Skeletal muscle cell (primary cell): Measurements from ENCODE around the gene KRTAP12-3.
"Not testable (repeated sequence)": the region's sequence is repeated elsewhere in the genome, so short reads cannot be mapped to it uniquely, and the experiment has no call there.

ENCODE experiments used
- DNase-seq: peaks from one replicate; pipeline ENCODE4 v3.0.0-alpha.2; 2010; ENCODE audit warnings: low read depth
- H3K4me3 ChIP-seq: 2 replicates; pipeline ENCODE4 v1.5.1; 2011; ENCODE audit warnings: low read depth, mild to moderate bottlenecking, control low read depth, low read length, moderate library complexity

Gene KRTAP12-3

GRCh38 chr21:44677881-44678280 is 20.1 kb downstream of the KRTAP12-3 start:
- DNase-seq: no peak
- H3K4me3 ChIP-seq: no peak overlapping the region

- no peak for DNase-seq
- no peak overlapping the region for H3K4me3 ChIP-seq
Measured at GRCh38 chr21:44681152-44681551, 23.4 kb downstream of the KRTAP12-3 start.

- DNase-seq: no peak
- H3K4me3 ChIP-seq: no peak within 1 kb of the TSS
Measured at GRCh38 chr21:44681861-44682579, 24.3 kb downstream of the KRTAP12-3 start, which contains the start of gene KRTAP12-1. TSS of gene KRTAP12-1 (minus strand) at chr21:44682163. CDS start at chr21:44682123, 40 bp downstream.

GRCh38 chr21:44682580-44683151 is 24.9 kb downstream of the KRTAP12-3 start:
- no peak overlapping the region for H3K4me3 ChIP-seq
- no peak for DNase-seq

- no peak overlapping the region for H3K4me3 ChIP-seq
- DNase-seq: no peak
Measured at GRCh38 chr21:44684077-44684476, 26.3 kb downstream of the KRTAP12-3 start.

- DNase-seq: no peak
- H3K4me3 ChIP-seq: no peak overlapping the region
Measured at GRCh38 chr21:44684483-44684882, 26.8 kb downstream of the KRTAP12-3 start.

GRCh38 chr21:44685050-44685449 is 27.3 kb downstream of the KRTAP12-3 start:
- DNase-seq, H3K4me3 ChIP-seq: not testable (repeated sequence)

- H3K4me3 ChIP-seq: no peak overlapping the region
- no peak for DNase-seq
Measured at GRCh38 chr21:44686000-44686781, 28.5 kb downstream of the KRTAP12-3 start.

GRCh38 chr21:44686843-44687561 is 29.3 kb downstream of the KRTAP12-3 start:
- no peak overlapping the region for H3K4me3 ChIP-seq
- DNase-seq: no peak

- no peak overlapping the region for H3K4me3 ChIP-seq
- DNase-seq: no peak
Measured at GRCh38 chr21:44687671-44688070, 29.9 kb downstream of the KRTAP12-3 start.

- H3K4me3 ChIP-seq, DNase-seq: not testable (repeated sequence)
Measured at GRCh38 chr21:44689740-44690139, 32.0 kb downstream of the KRTAP12-3 start.

GRCh38 chr21:44691686-44692085 is 34.0 kb downstream of the KRTAP12-3 start:
- DNase-seq: no peak
- H3K4me3 ChIP-seq: no peak overlapping the region

GRCh38 chr21:44692798-44693512 is 35.2 kb downstream of the KRTAP12-3 start:
- no peak for DNase-seq
- no peak overlapping the region for H3K4me3 ChIP-seq

- DNase-seq: no peak
- H3K4me3 ChIP-seq: no peak overlapping the region
Measured at GRCh38 chr21:44694776-44695175, 37.0 kb downstream of the KRTAP12-3 start.

GRCh38 chr21:44695184-44695583 is 37.5 kb downstream of the KRTAP12-3 start:
- no peak overlapping the region for H3K4me3 ChIP-seq
- DNase-seq: no peak

GRCh38 chr21:44695641-44696040 is 37.9 kb downstream of the KRTAP12-3 start:
- DNase-seq: no peak
- H3K4me3 ChIP-seq: no peak overlapping the region

GRCh38 chr21:44696572-44696971 is 38.8 kb downstream of the KRTAP12-3 start:
- no peak overlapping the region for H3K4me3 ChIP-seq
- DNase-seq: no peak

GRCh38 chr21:44697172-44697810 is 39.6 kb downstream of the KRTAP12-3 start, which contains the start of gene KRTAP10-12:
TSS of gene KRTAP10-12 (plus strand) at chr21:44697172. CDS start at chr21:44697202, 30 bp downstream.
- not testable (repeated sequence) for DNase-seq, H3K4me3 ChIP-seq
